HCT116 (cell line): ENCODE results near the gene FBXL16. TPM values are rescaled to one million over a fixed set of nuclear protein-coding genes. Genes with fewer than 3 reads are reported as not detected.
A peak's percentile ranks its signal among the peaks of the same experiment; 100 is the strongest.

ENCODE experiments used
- ATAC-seq: fragments of 200-7000 bp; cut with Tn5 transposase; 2 replicates; pipeline ENCODE4 v1.9.1; 2020; ENCODE audit warnings: mild to moderate bottlenecking, moderate library complexity
- BruUV-seq: library from RNA; stranded (reverse); fragments of 400-500 nt; replicated peaks from 2 replicates; lab custom pipeline; 2021; lab: Mats Ljungman, UMichigan
- CTCF ChIA-PET: fragments of 300-600 bp; sonication (Branson Sonifier 250); formaldehyde crosslinking; loops from one replicate; lab custom pipeline; 2021; ENCODE audit warnings: antibody characterized with exemption; lab: Charles Lee
- POLR2A ChIA-PET: fragments of 300-600, 350-600 bp; sonication (Branson Sonifier 250); formaldehyde crosslinking; loops from one replicate; lab custom pipeline; 2021; ENCODE audit warnings: antibody characterized with exemption; lab: Charles Lee
- RAD21 ChIA-PET, 2 experiments: fragments of 300-600 bp; sonication (Branson Sonifier 250); formaldehyde crosslinking; loops; one replicate each; lab custom pipeline; 2023; ENCODE audit warnings: low total read pairs in 2 of 2; ENCODE audit not compliant: uncharacterized antibody in 2 of 2, unreplicated experiment in 2 of 2, low non-redundant PET in 1 of 2; lab: Charles Lee
- DNase-seq: peaks from one replicate; pipeline ENCODE4 v3.0.0-alpha.2; 2010; ENCODE audit warnings: low read depth, low spot score
- H2AFZ ChIP-seq: fragments of 200-600 bp; shearing (Covaris generic), sonication (generic); 2 replicates; pipeline ENCODE4 v1.6.1; 2017; ENCODE audit warnings: low read depth, mixed run types, mixed read lengths, antibody characterized with exemption, low read length; ENCODE audit not compliant: poor library complexity, severe bottlenecking
- H3K27ac ChIP-seq: 2 replicates; pipeline ENCODE4 v1.5.1; 2012; ENCODE audit warnings: low read depth, low read length
- H3K27me3 ChIP-seq: fragments of 200-600 bp; sonication (generic); 2 replicates; pipeline ENCODE4 v1.6.1; 2016; ENCODE audit warnings: mixed run types, low read length, mixed read lengths; ENCODE audit not compliant: insufficient read depth
- H3K36me3 ChIP-seq, 2 experiments: fragments of 200-500 bp in 1 of 2; fragments of 200-600 bp in 1 of 2; sonication (Bioruptor generic) in 1 of 2; sonication (generic) in 1 of 2; 2 replicates each; pipeline versions ENCODE4 v1.5.1 to v1.6.1; 2014 to 2016; ENCODE audit warnings: low read length in 2 of 2, inconsistent platforms in 1 of 2, mixed read lengths in 1 of 2, mixed run types in 1 of 2; ENCODE audit not compliant: insufficient read depth in 2 of 2, control insufficient read depth in 1 of 2
- H3K4me1 ChIP-seq, 2 experiments: fragments of 200-600 bp in 1 of 2; sonication (generic) in 1 of 2; 2 replicates each; pipeline versions ENCODE4 v1.5.1 to v1.6.1; 2012 to 2017; ENCODE audit warnings: low read length in 2 of 2, inconsistent platforms in 1 of 2, mild to moderate bottlenecking in 1 of 2, mixed read lengths in 1 of 2, mixed run types in 1 of 2, moderate library complexity in 1 of 2; ENCODE audit not compliant: insufficient read depth in 2 of 2, control insufficient read depth in 1 of 2
- H3K4me2 ChIP-seq: fragments of 200-600 bp; sonication (generic); 2 replicates; pipeline ENCODE4 v1.6.1; 2017; ENCODE audit warnings: mixed run types, low read length, mixed read lengths
- H3K4me3 ChIP-seq, 2 experiments: fragments of 200-600 bp in 1 of 2; sonication (generic) in 1 of 2; replicated peaks in 1 of 2; 2 replicates each; pipeline ENCODE4 v1.5.1; 2011 to 2016; ENCODE audit warnings: low read length in 2 of 2, control low read depth in 1 of 2, low read depth in 1 of 2, mild to moderate bottlenecking in 1 of 2, mixed read lengths in 1 of 2, mixed run types in 1 of 2
- H3K79me2 ChIP-seq: fragments of 200-600 bp; sonication (generic); 2 replicates; pipeline ENCODE4 v1.6.1; 2017; ENCODE audit warnings: mild to moderate bottlenecking, mixed run types, low read length, moderate library complexity, mixed read lengths; ENCODE audit not compliant: insufficient read depth
- H3K9ac ChIP-seq: fragments of 200-600 bp; sonication (generic); 2 replicates; pipeline ENCODE4 v1.6.1; 2016; ENCODE audit warnings: low read length, mixed read lengths
- H3K9me2 ChIP-seq: fragments of 200-600 bp; sonication (generic), shearing (Covaris generic); 2 replicates; pipeline ENCODE4 v1.6.1; 2017; ENCODE audit warnings: mixed run types, mild to moderate bottlenecking, moderate library complexity; ENCODE audit not compliant: insufficient read depth
- H3K9me3 ChIP-seq, 2 experiments: fragments of 200-500 bp in 1 of 2; fragments of 200-600 bp in 1 of 2; sonication (Bioruptor generic) in 1 of 2; sonication (generic) in 1 of 2; 2 replicates each; pipeline ENCODE4 v1.6.1; 2014 to 2017; ENCODE audit warnings: low read length in 2 of 2, mixed read lengths in 2 of 2, inconsistent platforms in 1 of 2, low read depth in 1 of 2, mild to moderate bottlenecking in 1 of 2, mixed run types in 1 of 2, moderate library complexity in 1 of 2; ENCODE audit not compliant: control insufficient read depth in 1 of 2, insufficient read depth in 1 of 2
- H4K20me1 ChIP-seq: fragments of 200-600 bp; sonication (generic), shearing (Covaris generic); 2 replicates; pipeline ENCODE4 v1.6.1; 2017; ENCODE audit warnings: mixed run types, mild to moderate bottlenecking, moderate library complexity; ENCODE audit not compliant: insufficient read depth
- CTCF ChIP-seq, 3 experiments: fragments of 200-600 bp in 1 of 3; sonication (generic) in 1 of 3; IDR thresholded peaks in 2 of 3; conservative IDR thresholded peaks in 1 of 3; 2 replicates each; pipeline ENCODE4 v1.5.1; 2012 to 2017; ENCODE audit warnings: low read depth in 2 of 3, low read length in 2 of 3, antibody characterized with exemption in 1 of 3, borderline replicate concordance in 1 of 3, control low read depth in 1 of 3, mild to moderate bottlenecking in 1 of 3, mixed read lengths in 1 of 3, mixed run types in 1 of 3, moderate library complexity in 1 of 3; ENCODE audit not compliant: insufficient read depth in 1 of 3
- EGR1 ChIP-seq: IDR thresholded peaks from 2 replicates; pipeline ENCODE4 v1.6.1; 2012; ENCODE audit warnings: low read depth
- EZH2 ChIP-seq: fragments of 200-600 bp; sonication (generic); IDR thresholded peaks from 2 replicates; pipeline ENCODE4 v1.6.1; 2017; ENCODE audit warnings: antibody characterized with exemption, mixed run types
- POLR2AphosphoS5 ChIP-seq: IDR thresholded peaks from 2 replicates; pipeline ENCODE4 v1.6.1; 2011; ENCODE audit warnings: mild to moderate bottlenecking, low read depth, low read length, moderate library complexity
- RAD21 ChIP-seq: IDR thresholded peaks from 2 replicates; pipeline ENCODE4 v1.6.1; 2012; ENCODE audit warnings: low read depth, mild to moderate bottlenecking
- REST ChIP-seq: IDR thresholded peaks from 2 replicates; pipeline ENCODE4 v1.6.1; 2012; ENCODE audit warnings: low read depth
- SP1 ChIP-seq: IDR thresholded peaks from 2 replicates; pipeline ENCODE4 v1.6.1; 2012; ENCODE audit warnings: low read depth
- ZFX ChIP-seq: fragments of 450-650 bp; IDR thresholded peaks from 2 replicates; pipeline ENCODE4 v1.6.1; 2017
- intact Hi-C: fragments of 100-400 bp; cut with micrococcal nuclease; formaldehyde crosslinking; loops from 2 replicates; pipeline ENCODE4 v1.10.0; 2022
- total RNA-seq: library from RNA; stranded (reverse); gene quantifications from one replicate; pipeline ENCODE4 v1.2.1, GENCODE V29; 2021; ENCODE audit not compliant: unreplicated experiment
- TF ChIP-seq, protein P1 (sequence below): IDR thresholded peaks from 2 replicates; pipeline ENCODE4 v1.6.1; 2012

The FBXL16 gene
- total RNA-seq, 1 experiment from 2014 or later, result 49.7 TPM

DNA sequence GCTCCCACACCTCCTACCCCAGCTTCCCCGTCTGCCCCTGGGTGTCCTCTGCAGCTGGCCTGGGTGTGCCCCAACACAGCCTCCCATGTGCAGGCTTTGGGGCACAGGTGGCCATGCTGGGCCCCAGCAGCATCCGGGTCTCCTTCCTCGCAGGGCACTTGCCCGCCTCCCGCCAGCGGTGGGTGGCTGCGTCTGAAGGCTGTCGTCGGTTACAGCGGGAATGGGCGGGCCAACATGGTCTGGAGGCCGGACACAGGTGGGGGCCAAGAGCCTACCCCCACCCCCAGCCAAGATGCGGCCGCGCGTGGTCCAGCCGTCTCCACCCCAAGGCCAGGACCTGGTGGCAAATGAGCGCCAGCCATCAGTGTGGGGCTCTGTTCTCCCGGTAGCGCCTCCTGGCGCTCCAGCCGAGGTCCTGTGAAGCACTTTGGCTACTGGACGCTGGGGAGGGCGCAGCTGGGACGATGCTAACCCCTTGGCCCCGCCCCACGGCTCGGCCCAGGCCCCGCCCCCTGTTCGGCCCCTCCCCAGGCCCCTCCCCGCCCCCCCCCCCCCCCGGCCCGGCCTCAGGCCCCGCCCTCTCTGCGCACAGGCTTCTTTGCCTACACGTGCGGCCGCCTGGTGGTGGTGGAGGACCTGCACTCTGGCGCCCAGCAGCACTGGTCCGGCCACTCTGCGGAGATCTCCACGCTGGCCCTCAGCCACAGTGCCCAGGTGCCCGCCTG, 45.0 kb downstream of the FBXL16 start:
- Histone ChIP-seq H3K27ac (peak overlapping the region; percentile 67; the same call in 1 of the 2 replicates), H3K9ac (peak overlapping the region; percentile 33; the same call in 1 of the 2 replicates), H3K4me2 (peak overlapping the region; percentile 30), H3K9me2 (no peaks in the 10 kb centered on the region), H3K36me3 (no peaks in the 10 kb centered on the region), H3K79me2 (no peaks in the 10 kb centered on the region), H3K4me1 (peaks cover 3 to 9% of the 10 kb centered on the region in 2 experiments; a peak in 2 of 4 replicates), H3K27me3 (no peaks in the 10 kb centered on the region), H2AFZ (no peak overlapping the region), H4K20me1 (no peaks in the 10 kb centered on the region), H3K9me3 (no peaks in the 10 kb centered on the region), H3K4me3 (no peak overlapping the region)
- ATAC-seq, result peak; percentile 94
- TF ChIP-seq CTCF (IDR thresholded peaks at IDR 0.05 in 2 of 3, conservative IDR thresholded peaks at IDR 0.05 in 1 of 3; ENCODE audit: borderline replicate concordance in 1 of 3, insufficient read depth in 1 of 3, low read depth in 2 of 3, low read length in 2 of 3), result peak; percentile 26 to 44 (median 42); a peak in 5 of 6 replicates
- TF ChIP-seq REST, result no peak
- TF ChIP-seq EGR1, result no peak
- TF ChIP-seq, protein P1, sequence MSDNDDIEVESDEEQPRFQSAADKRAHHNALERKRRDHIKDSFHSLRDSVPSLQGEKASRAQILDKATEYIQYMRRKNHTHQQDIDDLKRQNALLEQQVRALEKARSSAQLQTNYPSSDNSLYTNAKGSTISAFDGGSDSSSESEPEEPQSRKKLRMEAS, result peak; percentile 45; the same call in 1 of the 2 replicates
- TF ChIP-seq EZH2, result no peak
- 0 out of 2 replicates have a peak, but pooled peaks have one; percentile 18 for TF ChIP-seq POLR2AphosphoS5
- TF ChIP-seq SP1, result no peak
- TF ChIP-seq ZFX, result no peak
- TF ChIP-seq RAD21, result peak; percentile 33
- intact Hi-C loops, result loop anchor here (2.0 kb wide), 1 partner anchor 82 kb away; no protein-coding TSS in a partner anchor
- peak; percentile 53 for DNase-seq
- ChIA-PET POLR2A (interaction anchor here (1.9 kb wide), 1 partner anchor 9 kb away, joined by 4 read pairs; no protein-coding TSS in a partner anchor), RAD21 (no interaction called here), CTCF (interaction anchor here (1.0 to 2.6 kb wide), 3 partner anchors 12 to 81 kb away, joined by 3 to 13 read pairs (median 3); partner anchors contain the start of genes METTL26 and WDR90)
- BruUV-seq, result no TSS peak
